ENCODE measurements around the gene POLK. TPM values are rescaled to one million over a fixed set of nuclear protein-coding genes. Genes with fewer than 3 reads are reported as not detected.
A peak's percentile ranks its signal among the peaks of the same experiment; 100 is the strongest.

POLK gene
- total and polyA plus RNA-seq, 2 of the 4 experiments (the other 2 are of a cell fraction), result 10.4 to 24.4 TPM

- no peak overlapping the region for H3K18ac ChIP-seq (ENCODE audit: low read depth, low read length)
- no peak overlapping the region for H3K4me2 ChIP-seq (ENCODE audit: low read depth, low read length)
- WGBS, 2 experiments (ENCODE audit: extremely low coverage in 2 of 2, insufficient read length in 1 of 2), result 69% methylated on average over 2 of the region's 4 CpGs; no CpG with 5 or more reads in 1 of the 2 experiments
- no peak overlapping the region for H2AFZ ChIP-seq (replicated peaks; ENCODE audit: low read length, poor library complexity)
- H3K9me1 ChIP-seq (ENCODE audit: insufficient read depth, low read length), result peaks cover 2% of the 10 kb centered on the region; the same call in 1 of the 2 replicates
- dilution Hi-C loops (cut with HindIII; ENCODE audit: low sequenced_read_pairs, unreplicated experiment), result no loop called here
- ChIA-PET POLR2A (ENCODE audit: unreplicated experiment) (no interaction called here), CTCF (no interaction called here)
- in situ Hi-C loops (cut with MboI; ENCODE audit: low sequenced_read_pairs), result no loop called here
- H3K56ac ChIP-seq (ENCODE audit: extremely low read depth, insufficient read depth, low read length), result no peak overlapping the region
- H2BK15ac ChIP-seq (ENCODE audit: low read depth, low read length), result no peak overlapping the region
- no peak overlapping the region for H3K4me3 ChIP-seq (ENCODE audit: insufficient read depth, low read depth, low read length)
- H4K20me1 ChIP-seq (ENCODE audit: insufficient read depth, low read length), result no peaks in the 10 kb centered on the region
- no peak overlapping the region for H2AK9ac ChIP-seq (replicated peaks; ENCODE audit: low read depth, low read length, poor library complexity)
- H2BK20ac ChIP-seq (ENCODE audit: low read depth, low read length), result 0 out of 2 replicates have a peak overlapping the region, but pooled peaks have one; percentile 6
- H3K23ac ChIP-seq (ENCODE audit: low read depth, low read length), result no peak overlapping the region
- no peak overlapping the region for H4K91ac ChIP-seq (ENCODE audit: insufficient read depth, low read depth, low read length)
- no peaks in the 10 kb centered on the region for H3K79me1 ChIP-seq (ENCODE audit: low read depth in 1 of 2, low read length in 2 of 2)
- H4K8ac ChIP-seq (ENCODE audit: low read depth in 2 of 2, low read length in 2 of 2), result no peak overlapping the region
- no peaks in the 10 kb centered on the region for H3K36me3 ChIP-seq (ENCODE audit: control insufficient read depth, insufficient read depth, low read length)
- H3K27ac ChIP-seq (ENCODE audit: insufficient read depth, low read length), result no peak overlapping the region
- ATAC-seq (ENCODE audit: low read depth) (no peak), DNase-seq (peak; percentile 18)
- H3K9me3 ChIP-seq (ENCODE audit: control insufficient read depth, insufficient read depth, low read length), result no peaks in the 10 kb centered on the region
- peaks cover 2% of the 10 kb centered on the region; the same call in 1 of the 2 replicates for H3K4me1 ChIP-seq (ENCODE audit: control insufficient read depth, insufficient read depth, low read length)
- H3K9ac ChIP-seq (ENCODE audit: low read depth, low read length), result no peak overlapping the region
- no peak overlapping the region for H2AK5ac ChIP-seq (ENCODE audit: low read depth, low read length)
- H3K14ac ChIP-seq (replicated peaks; ENCODE audit: low read depth, low read length), result no peak overlapping the region
- H2BK5ac ChIP-seq (ENCODE audit: low read depth, low read length, poor library complexity, severe bottlenecking), result no peak overlapping the region
- H3K4ac ChIP-seq (ENCODE audit: low read depth, low read length), result no peak overlapping the region
- no peak overlapping the region for H4K5ac ChIP-seq (ENCODE audit: low read depth, low read length)
- H2BK120ac ChIP-seq (ENCODE audit: low read depth, low read length), result no peak overlapping the region
- no TSS peak for BruUV-seq (replicated peaks)
- intact Hi-C loops (cut with micrococcal nuclease), result no loop called here
- TF ChIP-seq SMC3 (IDR thresholded peaks at IDR 0.05; ENCODE audit: low read depth, low read length), result no peak
- no peak for TF ChIP-seq NFE2L2 (IDR thresholded peaks at IDR 0.05; ENCODE audit: low read depth, low read length)
- no peak for TF ChIP-seq MAZ (IDR thresholded peaks at IDR 0.05; ENCODE audit: borderline replicate concordance, low read depth, low read length)
- no peak for TF ChIP-seq CHD1 (IDR thresholded peaks at IDR 0.05; ENCODE audit: low read depth, low read length)
- no peak for TF ChIP-seq MAFK (IDR thresholded peaks at IDR 0.05; ENCODE audit: low read depth, low read length)
- no peak for TF ChIP-seq MXI1 (IDR thresholded peaks at IDR 0.05; ENCODE audit: borderline replicate concordance, low read depth, low read length)
- no peak for TF ChIP-seq BHLHE40 (IDR thresholded peaks at IDR 0.05; ENCODE audit: low read depth, low read length)
- TF ChIP-seq, protein P1, sequence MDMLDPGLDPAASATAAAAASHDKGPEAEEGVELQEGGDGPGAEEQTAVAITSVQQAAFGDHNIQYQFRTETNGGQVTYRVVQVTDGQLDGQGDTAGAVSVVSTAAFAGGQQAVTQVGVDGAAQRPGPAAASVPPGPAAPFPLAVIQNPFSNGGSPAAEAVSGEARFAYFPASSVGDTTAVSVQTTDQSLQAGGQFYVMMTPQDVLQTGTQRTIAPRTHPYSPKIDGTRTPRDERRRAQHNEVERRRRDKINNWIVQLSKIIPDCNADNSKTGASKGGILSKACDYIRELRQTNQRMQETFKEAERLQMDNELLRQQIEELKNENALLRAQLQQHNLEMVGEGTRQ (IDR thresholded peaks at IDR 0.05; ENCODE audit: low read depth, low read length), result no peak
- TF ChIP-seq, protein P2, sequence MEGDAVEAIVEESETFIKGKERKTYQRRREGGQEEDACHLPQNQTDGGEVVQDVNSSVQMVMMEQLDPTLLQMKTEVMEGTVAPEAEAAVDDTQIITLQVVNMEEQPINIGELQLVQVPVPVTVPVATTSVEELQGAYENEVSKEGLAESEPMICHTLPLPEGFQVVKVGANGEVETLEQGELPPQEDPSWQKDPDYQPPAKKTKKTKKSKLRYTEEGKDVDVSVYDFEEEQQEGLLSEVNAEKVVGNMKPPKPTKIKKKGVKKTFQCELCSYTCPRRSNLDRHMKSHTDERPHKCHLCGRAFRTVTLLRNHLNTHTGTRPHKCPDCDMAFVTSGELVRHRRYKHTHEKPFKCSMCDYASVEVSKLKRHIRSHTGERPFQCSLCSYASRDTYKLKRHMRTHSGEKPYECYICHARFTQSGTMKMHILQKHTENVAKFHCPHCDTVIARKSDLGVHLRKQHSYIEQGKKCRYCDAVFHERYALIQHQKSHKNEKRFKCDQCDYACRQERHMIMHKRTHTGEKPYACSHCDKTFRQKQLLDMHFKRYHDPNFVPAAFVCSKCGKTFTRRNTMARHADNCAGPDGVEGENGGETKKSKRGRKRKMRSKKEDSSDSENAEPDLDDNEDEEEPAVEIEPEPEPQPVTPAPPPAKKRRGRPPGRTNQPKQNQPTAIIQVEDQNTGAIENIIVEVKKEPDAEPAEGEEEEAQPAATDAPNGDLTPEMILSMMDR (conservative IDR thresholded peaks at IDR 0.05; ENCODE audit: low read depth, low read length), result no peak
- TF ChIP-seq, protein P3, sequence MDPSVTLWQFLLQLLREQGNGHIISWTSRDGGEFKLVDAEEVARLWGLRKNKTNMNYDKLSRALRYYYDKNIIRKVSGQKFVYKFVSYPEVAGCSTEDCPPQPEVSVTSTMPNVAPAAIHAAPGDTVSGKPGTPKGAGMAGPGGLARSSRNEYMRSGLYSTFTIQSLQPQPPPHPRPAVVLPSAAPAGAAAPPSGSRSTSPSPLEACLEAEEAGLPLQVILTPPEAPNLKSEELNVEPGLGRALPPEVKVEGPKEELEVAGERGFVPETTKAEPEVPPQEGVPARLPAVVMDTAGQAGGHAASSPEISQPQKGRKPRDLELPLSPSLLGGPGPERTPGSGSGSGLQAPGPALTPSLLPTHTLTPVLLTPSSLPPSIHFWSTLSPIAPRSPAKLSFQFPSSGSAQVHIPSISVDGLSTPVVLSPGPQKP (IDR thresholded peaks at IDR 0.05; ENCODE audit: borderline replicate concordance, low read depth, low read length), result no peak
- TF ChIP-seq CEBPB (IDR thresholded peaks at IDR 0.05; ENCODE audit: low read depth, low read length), result no peak
- TF ChIP-seq RAD21 (IDR thresholded peaks at IDR 0.05; ENCODE audit: low read length), result no peak
- no peak for TF ChIP-seq RFX5 (IDR thresholded peaks at IDR 0.05; ENCODE audit: low read depth, low read length)
- TF ChIP-seq RCOR1 (IDR thresholded peaks at IDR 0.05; ENCODE audit: insufficient replicate concordance, low read length), result no peak
- no peak for TF ChIP-seq FOS (IDR thresholded peaks at IDR 0.05; ENCODE audit: low read depth, low read length)
- no peak for TF ChIP-seq POLR2A (IDR thresholded peaks at IDR 0.05; ENCODE audit: low read depth, low read length)
- H3K27me3 ChIP-seq (ENCODE audit: control insufficient read depth, insufficient read depth, low read length), result no peaks in the 10 kb centered on the region
These were observed 110.9 kb downstream of the POLK start for GRCh38 chr5:75622564-75622963.
